HG02678 (cell line): ENCODE measurements around the gene SUFU.

Source experiments
- ATAC-seq: cut with Tn5 transposase; IDR thresholded peaks from one replicate; pipeline ENCODE4 v1.9.1; 2021; ENCODE audit warnings: mild to moderate bottlenecking, moderate library complexity; ENCODE audit not compliant: unreplicated experiment

SUFU gene

DNA sequence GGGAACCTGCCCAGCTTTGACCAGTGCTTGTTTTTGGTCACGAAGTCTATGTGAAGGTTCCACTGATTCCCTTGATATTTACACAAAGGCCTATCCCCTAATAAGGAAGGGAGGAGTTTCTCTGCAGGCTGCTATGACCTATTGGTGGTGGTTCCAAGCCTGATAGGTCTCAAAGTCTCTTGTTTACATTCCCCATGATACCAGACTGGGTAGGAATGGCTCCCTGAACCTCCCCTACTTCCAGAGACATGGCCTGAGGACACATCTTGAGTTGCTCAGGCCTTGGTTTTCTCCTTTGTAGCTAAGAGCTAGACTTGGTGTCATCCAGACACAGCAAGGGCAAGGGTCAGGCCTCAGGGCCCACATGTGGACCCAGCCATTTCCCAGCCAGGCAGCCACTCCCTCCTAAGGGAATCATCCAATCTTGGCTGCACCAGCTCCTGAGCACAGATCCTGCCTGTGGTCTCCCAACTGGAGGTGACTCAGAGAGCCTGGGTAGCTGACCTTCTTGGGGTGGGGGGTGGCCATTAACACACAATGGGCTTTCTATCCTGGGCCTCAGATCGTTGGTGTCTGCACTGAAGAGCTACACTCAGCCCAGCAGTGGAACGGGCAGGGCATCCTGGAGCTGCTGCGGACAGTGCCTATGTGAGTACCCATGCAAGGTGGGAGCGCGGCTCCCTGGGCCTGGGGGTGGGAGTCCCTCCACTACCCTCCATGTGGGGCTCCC is 89.5 kb downstream of the SUFU start:
- no peak for ATAC-seq

- ATAC-seq = no peak
Observed at GRCh38 chr10:102593804-102594079, 90.0 kb downstream of the SUFU start.

GRCh38 chr10:102595293-102595692 is 91.5 kb downstream of the SUFU start:
- no peak for ATAC-seq

- no peak for ATAC-seq
Observed at GRCh38 chr10:102595897-102596296, 92.1 kb downstream of the SUFU start.

DNA sequence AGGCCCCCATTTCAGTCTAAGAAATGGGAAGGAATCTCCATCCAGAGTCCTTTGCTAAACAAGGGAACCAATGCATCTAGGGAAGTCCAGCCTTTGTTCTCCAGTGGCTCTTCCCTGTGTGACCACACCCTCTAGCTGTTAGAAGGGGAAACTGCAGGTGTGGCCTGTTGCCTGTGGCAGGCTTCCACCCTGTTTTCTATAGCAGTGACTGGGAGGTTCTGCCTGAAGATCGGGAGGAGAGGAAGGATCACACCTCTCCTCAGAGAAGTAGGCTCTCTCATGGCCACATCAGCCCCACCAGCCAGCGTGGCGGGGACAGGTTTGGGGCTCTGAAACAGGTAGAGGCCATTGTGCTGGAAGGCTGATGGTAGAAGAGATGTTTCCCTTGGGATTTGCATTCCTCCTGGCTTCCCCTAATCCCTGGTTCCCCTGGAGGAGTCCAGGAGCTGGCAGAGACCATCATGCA is 92.8 kb downstream of the SUFU start:
- ATAC-seq = no peak

DNA sequence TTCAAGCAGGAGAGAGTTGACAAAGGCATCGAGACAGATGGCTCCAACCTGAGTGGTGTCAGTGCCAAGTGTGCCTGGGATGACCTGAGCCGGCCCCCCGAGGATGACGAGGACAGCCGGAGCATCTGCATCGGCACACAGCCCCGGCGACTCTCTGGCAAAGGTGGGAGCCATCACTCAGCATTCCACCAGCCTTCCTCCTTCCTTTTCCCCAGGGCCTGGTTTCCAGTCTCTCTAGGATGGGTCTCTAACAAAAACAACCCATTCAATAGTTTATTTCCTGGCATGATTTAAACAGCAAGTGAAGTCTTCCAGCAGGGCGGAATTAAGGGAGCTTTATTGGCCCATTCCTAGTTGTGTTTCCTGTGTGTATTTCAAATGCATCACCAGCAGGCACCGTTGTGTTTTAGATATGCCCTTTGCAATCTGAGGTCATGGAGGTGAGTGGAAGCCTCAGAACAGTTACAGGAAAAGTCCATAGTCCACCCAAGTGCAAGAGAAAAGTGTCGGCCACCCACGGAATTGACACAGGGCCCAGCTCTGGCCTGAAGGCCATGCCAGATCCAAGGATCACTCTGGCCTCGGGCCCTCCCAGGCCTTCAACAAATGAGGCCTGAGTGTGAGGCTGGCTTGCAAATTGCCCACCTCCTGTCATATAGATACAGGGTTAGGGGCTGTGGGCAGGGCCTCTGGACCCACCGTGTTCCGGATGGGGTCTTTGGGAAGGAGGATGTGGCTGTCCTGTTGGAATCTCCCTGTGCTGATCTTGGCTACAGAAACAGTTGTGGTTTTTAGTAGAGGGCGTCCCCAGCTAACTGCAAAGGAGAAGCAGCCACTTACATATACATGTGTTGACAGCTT is 93.6 kb downstream of the SUFU start:
- ATAC-seq = no peak

DNA sequence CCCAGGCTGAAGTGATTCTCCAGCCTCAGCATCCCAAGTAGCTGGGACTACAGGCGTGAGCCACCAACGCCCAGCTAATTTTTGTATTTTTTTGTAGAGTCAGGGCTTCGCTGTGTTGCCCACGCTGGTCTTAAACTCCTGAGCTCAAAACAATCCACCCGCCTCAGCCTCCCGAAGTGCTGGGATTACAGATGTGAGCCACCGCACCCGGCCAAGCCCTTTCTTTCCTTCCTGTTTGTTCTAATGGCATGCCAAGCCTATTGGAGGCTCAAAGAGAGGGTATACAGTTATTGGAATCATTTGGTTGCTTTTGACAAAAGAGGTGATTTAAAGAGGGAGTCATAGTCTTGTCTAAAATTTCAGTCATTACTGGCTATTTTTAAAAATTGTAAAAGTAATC is 94.5 kb downstream of the SUFU start:
- no peak for ATAC-seq

GRCh38 chr10:102599565-102600327 is 96.0 kb downstream of the SUFU start:
- ATAC-seq = no peak

- ATAC-seq = no peak
Observed at GRCh38 chr10:102600816-102601215, 97.0 kb downstream of the SUFU start.

- no peak for ATAC-seq
Observed at GRCh38 chr10:102601639-102602038, 97.9 kb downstream of the SUFU start.

DNA sequence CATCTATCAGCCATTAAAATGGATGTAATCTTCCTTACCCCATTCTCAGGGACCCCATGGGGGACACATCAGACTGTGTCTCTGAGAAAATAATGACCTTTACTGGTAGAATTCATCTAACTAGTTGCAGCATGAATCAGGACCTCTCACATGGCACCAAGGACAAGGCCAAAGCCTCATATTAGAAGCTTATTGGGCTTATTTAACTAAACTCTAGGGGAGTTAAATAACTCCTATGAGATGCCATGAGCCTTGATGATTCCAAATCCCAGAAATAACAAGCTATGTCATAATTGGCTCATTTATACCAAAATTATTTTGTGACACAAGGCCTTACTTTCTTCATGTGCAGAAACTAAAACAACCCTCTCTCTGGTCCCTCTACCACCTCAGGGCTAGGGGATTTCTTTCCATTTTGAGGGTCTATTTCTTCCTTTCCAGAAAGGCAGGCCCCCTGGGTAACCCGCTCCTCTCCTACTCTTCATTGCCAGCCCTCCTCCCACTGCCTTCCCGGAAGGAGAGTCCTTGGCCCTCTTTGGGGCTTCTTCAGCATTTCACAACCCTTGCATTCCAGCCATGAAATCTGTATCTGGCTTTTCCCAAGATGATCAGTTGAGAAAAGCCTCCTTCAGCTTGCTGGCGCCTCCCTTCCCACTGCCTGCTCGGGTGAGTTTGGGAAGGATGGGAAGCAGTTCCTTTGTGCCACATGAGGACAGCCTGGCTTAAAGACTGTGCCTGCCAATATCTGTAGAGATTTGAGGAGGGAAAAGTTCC is 98.7 kb downstream of the SUFU start:
- ATAC-seq = no peak

- no peak for ATAC-seq
Observed at GRCh38 chr10:102603946-102604345, 100.2 kb downstream of the SUFU start.

DNA sequence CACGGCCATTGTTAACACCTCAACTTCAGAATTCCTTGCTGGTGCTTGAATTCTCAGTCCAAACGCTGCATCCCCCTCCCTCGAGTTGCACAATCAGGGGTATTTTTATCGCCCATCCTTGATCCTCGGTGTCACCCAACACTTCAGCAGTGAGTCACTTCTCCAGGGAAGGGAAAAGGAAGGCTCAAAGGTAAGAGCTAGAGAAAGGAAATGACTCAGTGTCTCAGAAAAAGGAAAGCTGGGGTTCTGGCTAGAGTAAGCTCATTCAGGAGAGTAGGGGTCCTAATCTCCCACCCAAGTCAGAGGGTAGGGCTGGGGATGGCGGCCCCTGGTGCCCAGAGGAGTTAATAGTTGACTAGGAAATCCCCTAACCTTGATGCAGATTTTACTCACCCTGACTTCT is 100.7 kb downstream of the SUFU start:
- ATAC-seq = no peak

DNA sequence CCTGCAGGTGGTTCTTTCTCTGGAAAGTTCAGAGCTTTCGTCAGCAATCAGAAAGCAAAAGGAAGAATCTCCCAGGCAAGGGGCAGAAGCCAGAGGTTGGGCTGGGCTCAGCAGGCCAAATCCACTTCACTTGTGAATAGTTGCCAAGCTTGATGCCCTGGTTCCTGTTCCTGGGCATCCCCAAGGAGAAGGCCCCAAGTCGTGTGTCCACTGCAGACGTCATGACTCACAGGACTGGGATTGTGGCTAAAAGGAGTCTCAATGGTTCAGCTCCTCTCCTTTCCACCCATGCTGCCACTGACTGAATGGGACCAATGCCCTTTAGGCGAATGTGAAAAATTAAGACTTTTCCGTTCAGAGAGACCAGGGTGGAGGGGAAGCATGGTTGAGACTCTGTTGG is 101.9 kb downstream of the SUFU start:
- no peak for ATAC-seq

- no peak for ATAC-seq
Observed at GRCh38 chr10:102608487-102608886, 104.7 kb downstream of the SUFU start.

DNA sequence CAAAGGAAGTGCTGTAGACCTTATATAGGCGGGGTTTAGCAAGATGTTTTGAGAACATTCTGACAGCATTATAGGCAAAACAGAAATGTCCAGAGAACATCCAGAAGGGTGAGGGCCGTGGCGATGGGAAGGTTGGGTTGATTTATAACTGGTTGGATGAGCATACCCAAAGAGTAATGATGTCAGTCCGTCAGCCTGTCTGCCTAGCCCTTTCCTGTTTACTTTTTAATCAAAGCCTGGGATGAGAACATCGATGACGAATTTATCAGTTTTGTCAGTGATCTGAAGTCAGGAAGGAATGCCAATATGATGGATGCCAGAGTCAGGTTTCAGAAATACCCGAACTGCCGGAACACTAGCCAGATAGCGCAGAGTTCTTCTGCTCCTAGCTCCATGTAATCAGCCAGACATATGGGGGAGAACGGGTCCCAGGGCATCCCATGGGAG is 106.7 kb downstream of the SUFU start:
- ATAC-seq = no peak

DNA sequence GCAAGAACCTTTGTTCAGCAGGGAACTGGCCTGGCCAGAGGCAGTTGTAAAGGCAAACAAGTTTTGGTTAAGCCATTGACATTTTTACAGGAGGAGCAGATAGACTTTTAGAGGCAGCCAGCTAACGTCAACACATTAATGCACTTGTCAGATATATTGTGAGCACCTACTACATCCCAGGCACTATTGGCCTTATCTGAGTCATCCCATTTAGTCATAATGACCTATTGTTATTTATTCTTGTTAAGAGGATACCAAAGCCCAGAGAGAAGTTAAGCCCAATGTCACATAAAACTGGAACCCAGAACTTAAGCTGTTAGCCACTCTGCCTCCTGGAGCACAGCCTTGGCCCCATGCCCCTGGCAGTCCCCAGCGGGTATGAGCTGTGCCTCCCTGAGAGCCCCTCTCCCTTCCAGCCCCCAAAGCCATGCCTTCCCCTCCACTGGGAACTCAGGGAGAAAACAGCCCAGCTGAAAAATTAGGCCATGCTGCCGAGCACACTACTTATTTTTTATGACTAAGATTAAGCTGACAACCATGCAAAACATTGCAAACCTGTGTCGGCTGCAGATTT is 107.8 kb downstream of the SUFU start:
- ATAC-seq = no peak

DNA sequence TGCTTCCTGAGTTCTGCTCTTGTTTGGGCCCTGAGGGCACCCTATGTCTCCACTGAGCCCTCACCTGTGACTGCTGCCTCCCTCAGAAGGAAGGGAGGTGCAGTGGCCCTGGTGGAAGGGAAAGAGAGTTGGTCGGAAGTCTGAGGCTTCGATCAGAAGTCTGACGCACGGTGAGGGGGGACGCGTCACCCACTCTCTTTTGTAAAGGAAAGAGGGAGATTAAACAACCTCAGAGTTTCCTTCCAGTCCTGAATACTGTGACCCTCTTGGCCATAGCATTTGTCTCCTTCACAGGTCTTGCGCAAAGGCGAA is 109.1 kb downstream of the SUFU start:
- ATAC-seq = no peak

DNA sequence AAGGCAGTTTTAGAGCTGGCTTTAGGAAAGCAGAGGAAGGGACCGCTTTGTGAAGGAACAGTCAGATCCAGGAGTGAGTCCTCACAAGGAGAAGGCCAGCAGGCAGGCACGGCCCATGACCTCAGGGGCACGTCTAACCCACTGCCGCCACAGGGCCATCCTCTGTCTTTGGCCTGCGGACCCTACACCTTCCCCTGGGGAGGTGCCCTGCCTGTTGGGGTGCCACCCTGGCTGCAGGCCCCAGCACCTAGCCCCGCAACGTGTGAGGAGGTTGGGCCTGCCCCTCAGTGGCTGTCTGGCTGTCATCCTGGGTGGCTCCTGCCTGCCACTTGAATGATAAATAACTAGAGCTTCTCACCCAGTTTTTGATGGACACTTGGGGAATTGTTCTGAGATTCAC is 109.5 kb downstream of the SUFU start:
- no peak for ATAC-seq

- no peak for ATAC-seq
Observed at GRCh38 chr10:102613785-102614184, 110.0 kb downstream of the SUFU start.

GRCh38 chr10:102614888-102615287 is 111.1 kb downstream of the SUFU start:
- ATAC-seq = no peak
